ENCODE results near the gene DCDC2C. TPM values are rescaled to one million over a fixed set of nuclear protein-coding genes. Genes with fewer than 3 reads are reported as not detected.
"Not testable (repeated sequence)": the region's sequence is repeated elsewhere in the genome, so short reads cannot be mapped to it uniquely, and the experiment has no call there.

DCDC2C gene
- total RNA-seq, 3 donors from 2014 or later: 0.35 TPM; not detected in 2

- Histone ChIP-seq H3K4me1 (ENCODE audit: low read depth) (no peaks in the 10 kb centered on the region), H3K9me3 (no peaks in the 10 kb centered on the region), H3K36me3 (ENCODE audit: low read depth) (no peaks in the 10 kb centered on the region), H3K4me3 (no peak within 1 kb of the TSS)
- intact Hi-C loops (cut with DNase I, micrococcal nuclease): no loop called here
- TF ChIP-seq CTCF (IDR thresholded peaks at IDR 0.05): no peak
- ATAC-seq (no peak), DNase-seq (no peak)
These were observed 45.5 kb upstream of the DCDC2C start, which contains the start of gene ALLC for GRCh38 chr2:3657881-3658280. Gene ALLC (plus strand): TSS chr2:3658200. CDS start chr2:3671158, 12,958 bp downstream.

- DNase-seq (peak in 1 of 3 donors; percentile 15), ATAC-seq (peak; percentile 23)
- no peaks in the 10 kb centered on the region for H3K36me3 ChIP-seq (ENCODE audit: low read depth)
- H3K4me3 ChIP-seq: no peak overlapping the region
- intact Hi-C loops (cut with DNase I, micrococcal nuclease): no loop called here
- no peaks in the 10 kb centered on the region for H3K9me3 ChIP-seq
- H3K4me1 ChIP-seq (ENCODE audit: low read depth): no peaks in the 10 kb centered on the region
- TF ChIP-seq CTCF (IDR thresholded peaks at IDR 0.05): no peak
These were observed 43.6 kb upstream of the DCDC2C start for GRCh38 chr2:3659447-3660432.

- ATAC-seq; H3K4me1 ChIP-seq (ENCODE audit: low read depth): not testable (repeated sequence)
These were observed 42.7 kb upstream of the DCDC2C start for GRCh38 chr2:3660640-3661039.

GRCh38 chr2:3661149-3661660 is 42.2 kb upstream of the DCDC2C start:
- intact Hi-C loops (cut with DNase I, micrococcal nuclease): no loop called here
- H3K36me3 ChIP-seq (ENCODE audit: low read depth): no peaks in the 10 kb centered on the region
- H3K4me1 ChIP-seq (ENCODE audit: low read depth): no peaks in the 10 kb centered on the region
- H3K4me3 ChIP-seq: no peak overlapping the region
- no peak for TF ChIP-seq CTCF (IDR thresholded peaks at IDR 0.05)
- no peaks in the 10 kb centered on the region for H3K9me3 ChIP-seq
- ATAC-seq (no peak), DNase-seq (no peak)

More at GRCh38 chr2:3660640-3661039, 42.7 kb upstream of the DCDC2C start:
- H3K9me3 ChIP-seq; intact Hi-C loops (cut with DNase I, micrococcal nuclease); DNase-seq; H3K36me3 ChIP-seq (ENCODE audit: low read depth); H3K4me3 ChIP-seq: not testable (repeated sequence)

GRCh38 chr2:3662239-3662638 is 41.1 kb upstream of the DCDC2C start:
- Histone ChIP-seq H3K4me3 (no peak overlapping the region), H3K9me3 (no peaks in the 10 kb centered on the region), H3K36me3 (ENCODE audit: low read depth) (no peaks in the 10 kb centered on the region), H3K4me1 (ENCODE audit: low read depth) (no peaks in the 10 kb centered on the region)
- ATAC-seq (no peak), DNase-seq (no peak)
- no peak for TF ChIP-seq CTCF (IDR thresholded peaks at IDR 0.05)
- intact Hi-C loops (cut with DNase I, micrococcal nuclease): no loop called here

GRCh38 chr2:3664118-3664517 is 39.3 kb upstream of the DCDC2C start:
- DNase-seq: no peak

More at GRCh38 chr2:3664118-3664517, 39.3 kb upstream of the DCDC2C start:
- Histone ChIP-seq H3K36me3 (ENCODE audit: low read depth) (no peaks in the 10 kb centered on the region), H3K4me1 (ENCODE audit: low read depth) (no peaks in the 10 kb centered on the region), H3K9me3 (no peaks in the 10 kb centered on the region), H3K4me3 (no peak overlapping the region)
- intact Hi-C loops (cut with DNase I, micrococcal nuclease): no loop called here
- no peak for ATAC-seq
- no peak for TF ChIP-seq CTCF (IDR thresholded peaks at IDR 0.05)
